Activated CD4-positive, alpha-beta T cell treated with anti-CD3 and anti-CD28 coated beads, Interleukin-2, amount 10 ng/mL, durations not matched to agents 7 days and 5 days (primary cell): ENCODE data around the gene ALOXE3. TPM values are rescaled to one million over a fixed set of nuclear protein-coding genes. Genes with fewer than 3 reads are reported as not detected.
"Not testable (repeated sequence)": the region's sequence is repeated elsewhere in the genome, so short reads cannot be mapped to it uniquely, and the experiment has no call there.

Experiments used
- CTCF ChIA-PET: fragments of 350-600 bp; sonication (Branson Sonifier 250); formaldehyde crosslinking; loops from one replicate; lab custom pipeline; 2021; ENCODE audit warnings: antibody characterized with exemption; lab: Charles Lee
- POLR2A ChIA-PET: fragments of 350-600 bp; sonication (Branson Sonifier 250); formaldehyde crosslinking; loops from one replicate; lab custom pipeline; 2021; ENCODE audit warnings: antibody characterized with exemption; lab: Charles Lee
- DNase-seq: peaks from one replicate; pipeline ENCODE4 v3.0.0-alpha.2; 2020
- H3K27ac Mint-ChIP-seq: one replicate; pipeline ENCODE4 v1.8.0; 2021; ENCODE audit warnings: mild to moderate bottlenecking, moderate library complexity, mixed read lengths
- H3K27me3 Mint-ChIP-seq: one replicate; pipeline ENCODE4 v1.8.0; 2021; ENCODE audit warnings: mixed read lengths
- H3K36me3 Mint-ChIP-seq: one replicate; pipeline ENCODE4 v1.8.0; 2021; ENCODE audit warnings: low read depth, mixed read lengths
- H3K4me1 Mint-ChIP-seq: one replicate; pipeline ENCODE4 v1.8.0; 2021; ENCODE audit warnings: mixed read lengths
- H3K4me3 Mint-ChIP-seq: one replicate; pipeline ENCODE4 v1.8.0; 2021; ENCODE audit warnings: mild to moderate bottlenecking, moderate library complexity, mixed read lengths
- H3K9me3 Mint-ChIP-seq: one replicate; pipeline ENCODE4 v1.8.0; 2021; ENCODE audit warnings: mixed read lengths
- total RNA-seq, 2 experiments: library from RNA; stranded (reverse); gene quantifications; one replicate each; pipeline ENCODE4 v1.2.3, GENCODE V29; 2021

ALOXE3 gene
- total RNA-seq, 2 experiments from 2014 or later, result not detected

- peaks cover 47% of the 10 kb centered on the region for H3K27me3 Mint-ChIP-seq
Measured at GRCh38 chr17:8067806-8068205, 50.5 kb downstream of the ALOXE3 start.

GRCh38 chr17:8066841-8067775, 51.2 kb downstream of the ALOXE3 start:
- Mint-ChIP-seq H3K9me3 (no peaks in the 10 kb centered on the region), H3K4me3 (no peak overlapping the region), H3K27ac (no peak overlapping the region), H3K4me1 (no peaks in the 10 kb centered on the region), H3K36me3 (no peaks in the 10 kb centered on the region), H3K27me3 (peaks cover 48% of the 10 kb centered on the region)
- CTCF ChIA-PET, result no interaction called here
- DNase-seq, result no peak
- POLR2A ChIA-PET, result no interaction called here

More at GRCh38 chr17:8067806-8068205, 50.5 kb downstream of the ALOXE3 start:
- Mint-ChIP-seq H3K4me3 (no peak overlapping the region), H3K9me3 (no peaks in the 10 kb centered on the region), H3K27ac (no peak overlapping the region), H3K36me3 (no peaks in the 10 kb centered on the region), H3K4me1 (peaks cover 5% of the 10 kb centered on the region)
- DNase-seq, result no peak
- CTCF ChIA-PET, result interaction anchor here (1.1 kb wide), 1 partner anchor 43 kb away, joined by 3 read pairs; no protein-coding TSS in a partner anchor
- POLR2A ChIA-PET, result no interaction called here

GRCh38 chr17:8064561-8065019, 53.7 kb downstream of the ALOXE3 start:
- H3K9me3 Mint-ChIP-seq, result no peaks in the 10 kb centered on the region
- POLR2A ChIA-PET, result no interaction called here
- H3K4me3 Mint-ChIP-seq, result no peak overlapping the region
- DNase-seq, result no peak
- peaks cover 1% of the 10 kb centered on the region for H3K4me1 Mint-ChIP-seq
- CTCF ChIA-PET, result interaction anchor here (1.2 kb wide), 1 partner anchor 9 kb away, joined by 4 read pairs; no protein-coding TSS in a partner anchor
- no peaks in the 10 kb centered on the region for H3K36me3 Mint-ChIP-seq
- H3K27ac Mint-ChIP-seq, result no peak overlapping the region
- peaks cover 52% of the 10 kb centered on the region for H3K27me3 Mint-ChIP-seq

GRCh38 chr17:8063761-8064534, 54.4 kb downstream of the ALOXE3 start:
- DNase-seq, result no peak
- H3K4me3 Mint-ChIP-seq, result no peak overlapping the region
- CTCF ChIA-PET, result interaction anchor here (1.2 kb wide), 1 partner anchor 10 kb away, joined by 4 read pairs; no protein-coding TSS in a partner anchor
- H3K27me3 Mint-ChIP-seq, result peaks cover 53% of the 10 kb centered on the region
- no peaks in the 10 kb centered on the region for H3K36me3 Mint-ChIP-seq
- peaks cover 1% of the 10 kb centered on the region for H3K4me1 Mint-ChIP-seq
- POLR2A ChIA-PET, result no interaction called here
- no peak overlapping the region for H3K27ac Mint-ChIP-seq
- H3K9me3 Mint-ChIP-seq, result no peaks in the 10 kb centered on the region

- no peak overlapping the region for H3K27ac Mint-ChIP-seq
- no peak for DNase-seq
- H3K9me3 Mint-ChIP-seq, result no peaks in the 10 kb centered on the region
- no peak overlapping the region for H3K4me3 Mint-ChIP-seq
- H3K4me1 Mint-ChIP-seq, result peaks cover 1% of the 10 kb centered on the region
- CTCF ChIA-PET, result interaction anchor here (1.1 to 3.6 kb wide), 4 partner anchors 8 to 31 kb away, joined by 3 to 28 read pairs (median 5); no protein-coding TSS in a partner anchor
- peaks cover 56% of the 10 kb centered on the region for H3K27me3 Mint-ChIP-seq
- POLR2A ChIA-PET, result no interaction called here
- no peaks in the 10 kb centered on the region for H3K36me3 Mint-ChIP-seq
Measured at GRCh38 chr17:8062807-8063483, 55.4 kb downstream of the ALOXE3 start.

GRCh38 chr17:8062435-8062806, 55.9 kb downstream of the ALOXE3 start:
- Mint-ChIP-seq H3K4me3 (no peak overlapping the region), H3K36me3 (no peaks in the 10 kb centered on the region), H3K27me3 (peaks cover 60% of the 10 kb centered on the region), H3K27ac (no peak overlapping the region), H3K9me3 (no peaks in the 10 kb centered on the region), H3K4me1 (peaks cover 5% of the 10 kb centered on the region)
- POLR2A ChIA-PET, result no interaction called here
- CTCF ChIA-PET, result interaction anchor here (0.6 to 3.6 kb wide), 5 partner anchors 8 to 287 kb away, joined by 3 to 28 read pairs (median 4); no protein-coding TSS in a partner anchor
- no peak for DNase-seq

GRCh38 chr17:8061851-8062250, 56.5 kb downstream of the ALOXE3 start:
- POLR2A ChIA-PET, DNase-seq, H3K9me3 Mint-ChIP-seq, H3K4me3 Mint-ChIP-seq, H3K27ac Mint-ChIP-seq, H3K36me3 Mint-ChIP-seq: not testable (repeated sequence)
- CTCF ChIA-PET, result interaction anchor here (0.6 to 3.6 kb wide), 8 partner anchors 9 to 288 kb away, joined by 3 to 28 read pairs (median 5); no protein-coding TSS in a partner anchor
- peaks cover 10% of the 10 kb centered on the region for H3K4me1 Mint-ChIP-seq
- H3K27me3 Mint-ChIP-seq, result peaks cover 66% of the 10 kb centered on the region

- H3K9me3 Mint-ChIP-seq, result no peaks in the 10 kb centered on the region
- POLR2A ChIA-PET, result no interaction called here
- peak; percentile 75 for DNase-seq
- H3K27me3 Mint-ChIP-seq, result peaks cover 76% of the 10 kb centered on the region
- CTCF ChIA-PET, result interaction anchor here (0.6 to 3.6 kb wide), 23 partner anchors 9 to 833 kb away, joined by 3 to 28 read pairs (median 4); partner anchors contain the start of gene RNF227
- no peaks in the 10 kb centered on the region for H3K36me3 Mint-ChIP-seq
- H3K4me3 Mint-ChIP-seq, result no peak overlapping the region
- H3K4me1 Mint-ChIP-seq, result peaks cover 25% of the 10 kb centered on the region
- H3K27ac Mint-ChIP-seq, result no peak overlapping the region
Measured at GRCh38 chr17:8060274-8060673, 58.0 kb downstream of the ALOXE3 start.

- ChIA-PET CTCF (interaction anchor here (0.7 to 3.0 kb wide), 7 partner anchors 10 to 267 kb away, joined by 4 to 21 read pairs (median 7); no protein-coding TSS in a partner anchor), POLR2A (no interaction called here)
- Mint-ChIP-seq H3K36me3 (no peaks in the 10 kb centered on the region), H3K27me3 (peaks cover 71% of the 10 kb centered on the region), H3K27ac (no peak overlapping the region), H3K4me1 (peaks cover 25% of the 10 kb centered on the region), H3K4me3 (no peak overlapping the region), H3K9me3 (no peaks in the 10 kb centered on the region)
- DNase-seq, result no peak
Measured at GRCh38 chr17:8059131-8059530, 59.2 kb downstream of the ALOXE3 start.

- Mint-ChIP-seq H3K36me3 (no peaks in the 10 kb centered on the region), H3K4me1 (peaks cover 25% of the 10 kb centered on the region), H3K27me3 (peaks cover 61% of the 10 kb centered on the region), H3K9me3 (no peaks in the 10 kb centered on the region), H3K4me3 (no peak overlapping the region), H3K27ac (no peak overlapping the region)
- DNase-seq, result peak; percentile 66
- ChIA-PET POLR2A (no interaction called here), CTCF (interaction anchor here (0.6 to 3.6 kb wide), 9 partner anchors 12 to 222 kb away, joined by 3 to 13 read pairs (median 4); partner anchors contain the start of gene GUCY2D)
Measured at GRCh38 chr17:8057691-8058114, 60.6 kb downstream of the ALOXE3 start.

- POLR2A ChIA-PET, result no interaction called here
- CTCF ChIA-PET, result interaction anchor here (0.6 to 3.6 kb wide), 10 partner anchors 11 to 221 kb away, joined by 3 to 13 read pairs (median 3); partner anchors contain the start of gene GUCY2D
- H3K9me3 Mint-ChIP-seq, result no peaks in the 10 kb centered on the region
Measured at GRCh38 chr17:8056976-8057625, 61.2 kb downstream of the ALOXE3 start.

More at GRCh38 chr17:8056976-8057625, 61.2 kb downstream of the ALOXE3 start:
- Mint-ChIP-seq H3K4me1 (peaks cover 25% of the 10 kb centered on the region), H3K36me3 (no peaks in the 10 kb centered on the region), H3K4me3 (no peak overlapping the region), H3K27me3 (peaks cover 55% of the 10 kb centered on the region), H3K27ac (no peak overlapping the region)
- DNase-seq, result no peak
